Measurements from ENCODE around the gene MAP4. TPM values are rescaled to one million over a fixed set of nuclear protein-coding genes. Genes with fewer than 3 reads are reported as not detected.

The MAP4 gene
- total RNA-seq, 1 donor from 2014 or later: 471 TPM

- FAIRE-seq: no peak
- DNase-seq (ENCODE audit: low read depth): no peak
- no peak overlapping the region for H3K4me3 Mint-ChIP-seq (ENCODE audit: unreplicated experiment)
- Histone ChIP-seq H2AFZ (ENCODE audit: low read depth, low read length) (no peak overlapping the region), H3K4me1 (ENCODE audit: insufficient read depth, low read length) (no peaks in the 10 kb centered on the region), H3K27ac (ENCODE audit: low read depth, low read length) (no peak overlapping the region), H3K9ac (ENCODE audit: low read length) (no peak overlapping the region), H4K20me1 (ENCODE audit: insufficient read depth, low read length) (peaks cover 95% of the 10 kb centered on the region), H3K4me3 (ENCODE audit: insufficient read depth, low read depth, low read length) (no peak overlapping the region), H3K36me3 (ENCODE audit: insufficient read depth, low read length) (no peaks in the 10 kb centered on the region), H3K79me2 (ENCODE audit: insufficient read depth, low read length) (peaks cover 99% of the 10 kb centered on the region), H3K27me3 (ENCODE audit: insufficient read depth, low read length) (no peaks in the 10 kb centered on the region), H3K9me3 (ENCODE audit: insufficient read depth, low read depth, low read length) (no peaks in the 10 kb centered on the region), H3K4me2 (ENCODE audit: low read length) (no peak overlapping the region)
- peaks cover 10% of the 10 kb centered on the region for H3K36me3 Mint-ChIP-seq (ENCODE audit: low read depth, unreplicated experiment)
- H3K4me1 Mint-ChIP-seq (ENCODE audit: low read depth, unreplicated experiment): peaks cover 34% of the 10 kb centered on the region
- TF ChIP-seq EZH2 (IDR thresholded peaks at IDR 0.05; ENCODE audit: insufficient read depth, low read length) (no peak), CTCF (IDR thresholded peaks at IDR 0.05; ENCODE audit: insufficient read depth, low read depth, low read length) (no peak)
- no peaks in the 10 kb centered on the region for H3K9me3 Mint-ChIP-seq (ENCODE audit: unreplicated experiment)
- peak overlapping the region; percentile 37 for H3K27ac Mint-ChIP-seq (ENCODE audit: unreplicated experiment)
- H3K27me3 Mint-ChIP-seq (ENCODE audit: low read depth, unreplicated experiment): no peaks in the 10 kb centered on the region
Measured at GRCh38 chr3:48026951-48027908, 11.0 kb upstream of the MAP4 start.

GRCh38 chr3:48026098-48026497 is 9.9 kb upstream of the MAP4 start:
- H3K79me2 ChIP-seq (ENCODE audit: insufficient read depth, low read length): peaks cover 99% of the 10 kb centered on the region
- no peak for FAIRE-seq
- H3K4me1 ChIP-seq (ENCODE audit: insufficient read depth, low read length): no peaks in the 10 kb centered on the region
- no peaks in the 10 kb centered on the region for H3K9me3 Mint-ChIP-seq (ENCODE audit: unreplicated experiment)
- no peak overlapping the region for H3K4me3 Mint-ChIP-seq (ENCODE audit: unreplicated experiment)
- no peaks in the 10 kb centered on the region for H3K36me3 ChIP-seq (ENCODE audit: insufficient read depth, low read length)
- no peak overlapping the region for H3K9ac ChIP-seq (ENCODE audit: low read length)
- no peak for DNase-seq (ENCODE audit: low read depth)
- H4K20me1 ChIP-seq (ENCODE audit: insufficient read depth, low read length): peaks cover 96% of the 10 kb centered on the region
- no peaks in the 10 kb centered on the region for H3K9me3 ChIP-seq (ENCODE audit: insufficient read depth, low read depth, low read length)
- H3K4me3 ChIP-seq (ENCODE audit: insufficient read depth, low read depth, low read length): no peak overlapping the region
- no peak overlapping the region for H3K27ac Mint-ChIP-seq (ENCODE audit: unreplicated experiment)
- H3K4me1 Mint-ChIP-seq (ENCODE audit: low read depth, unreplicated experiment): peaks cover 40% of the 10 kb centered on the region
- H3K4me2 ChIP-seq (ENCODE audit: low read length): no peak overlapping the region
- peaks cover 10% of the 10 kb centered on the region for H3K36me3 Mint-ChIP-seq (ENCODE audit: low read depth, unreplicated experiment)
- H2AFZ ChIP-seq (ENCODE audit: low read depth, low read length): no peak overlapping the region
- H3K27ac ChIP-seq (ENCODE audit: low read depth, low read length): no peak overlapping the region
- H3K27me3 ChIP-seq (ENCODE audit: insufficient read depth, low read length): no peaks in the 10 kb centered on the region
- TF ChIP-seq EZH2 (IDR thresholded peaks at IDR 0.05; ENCODE audit: insufficient read depth, low read length) (no peak), CTCF (IDR thresholded peaks at IDR 0.05; ENCODE audit: insufficient read depth, low read depth, low read length) (no peak)
- H3K27me3 Mint-ChIP-seq (ENCODE audit: low read depth, unreplicated experiment): no peaks in the 10 kb centered on the region

- Histone ChIP-seq H3K79me2 (ENCODE audit: insufficient read depth, low read length) (peaks cover 100% of the 10 kb centered on the region), H3K9me3 (ENCODE audit: insufficient read depth, low read depth, low read length) (no peaks in the 10 kb centered on the region), H3K4me2 (ENCODE audit: low read length) (no peak overlapping the region), H3K36me3 (ENCODE audit: insufficient read depth, low read length) (no peaks in the 10 kb centered on the region), H3K4me1 (ENCODE audit: insufficient read depth, low read length) (no peaks in the 10 kb centered on the region), H3K4me3 (ENCODE audit: insufficient read depth, low read depth, low read length) (no peak overlapping the region), H3K27me3 (ENCODE audit: insufficient read depth, low read length) (no peaks in the 10 kb centered on the region), H4K20me1 (ENCODE audit: insufficient read depth, low read length) (peaks cover 98% of the 10 kb centered on the region), H3K9ac (ENCODE audit: low read length) (no peak overlapping the region), H3K27ac (ENCODE audit: low read depth, low read length) (no peak overlapping the region), H2AFZ (ENCODE audit: low read depth, low read length) (no peak overlapping the region)
- DNase-seq (ENCODE audit: low read depth): no peak
- no peak for FAIRE-seq
- Mint-ChIP-seq H3K4me1 (ENCODE audit: low read depth, unreplicated experiment) (peaks cover 37% of the 10 kb centered on the region), H3K27me3 (ENCODE audit: low read depth, unreplicated experiment) (no peaks in the 10 kb centered on the region), H3K36me3 (ENCODE audit: low read depth, unreplicated experiment) (peaks cover 18% of the 10 kb centered on the region), H3K4me3 (ENCODE audit: unreplicated experiment) (no peak overlapping the region), H3K9me3 (ENCODE audit: unreplicated experiment) (no peaks in the 10 kb centered on the region), H3K27ac (ENCODE audit: unreplicated experiment) (no peak overlapping the region)
- no peak for TF ChIP-seq CTCF (IDR thresholded peaks at IDR 0.05; ENCODE audit: insufficient read depth, low read depth, low read length)
- no peak for TF ChIP-seq EZH2 (IDR thresholded peaks at IDR 0.05; ENCODE audit: insufficient read depth, low read length)
Measured at GRCh38 chr3:48024401-48024800, 8.2 kb upstream of the MAP4 start.

All from astrocyte (in vitro differentiated cells and primary cell).